Measurements from ENCODE around the gene LETM1. TPM values are rescaled to one million over a fixed set of nuclear protein-coding genes. Genes with fewer than 3 reads are reported as not detected.

Gene LETM1
- total RNA-seq, 2 donors from 2014 or later, result 32.1 to 34.5 TPM

GRCh38 chr4:1873291-1873690, 17.3 kb upstream of the LETM1 start:
- no peak for DNase-seq (ENCODE audit: low spot score)
- Histone ChIP-seq H3K4me3 (no peak overlapping the region), H3K4me1 (peaks cover 0 to 15% of the 10 kb centered on the region in 2 donors), H3K36me3 (no peaks in the 10 kb centered on the region), H3K27ac (no peak overlapping the region), H3K27me3 (no peaks in the 10 kb centered on the region), H3K9me3 (no peaks in the 10 kb centered on the region)
- TF ChIP-seq, protein P1, sequence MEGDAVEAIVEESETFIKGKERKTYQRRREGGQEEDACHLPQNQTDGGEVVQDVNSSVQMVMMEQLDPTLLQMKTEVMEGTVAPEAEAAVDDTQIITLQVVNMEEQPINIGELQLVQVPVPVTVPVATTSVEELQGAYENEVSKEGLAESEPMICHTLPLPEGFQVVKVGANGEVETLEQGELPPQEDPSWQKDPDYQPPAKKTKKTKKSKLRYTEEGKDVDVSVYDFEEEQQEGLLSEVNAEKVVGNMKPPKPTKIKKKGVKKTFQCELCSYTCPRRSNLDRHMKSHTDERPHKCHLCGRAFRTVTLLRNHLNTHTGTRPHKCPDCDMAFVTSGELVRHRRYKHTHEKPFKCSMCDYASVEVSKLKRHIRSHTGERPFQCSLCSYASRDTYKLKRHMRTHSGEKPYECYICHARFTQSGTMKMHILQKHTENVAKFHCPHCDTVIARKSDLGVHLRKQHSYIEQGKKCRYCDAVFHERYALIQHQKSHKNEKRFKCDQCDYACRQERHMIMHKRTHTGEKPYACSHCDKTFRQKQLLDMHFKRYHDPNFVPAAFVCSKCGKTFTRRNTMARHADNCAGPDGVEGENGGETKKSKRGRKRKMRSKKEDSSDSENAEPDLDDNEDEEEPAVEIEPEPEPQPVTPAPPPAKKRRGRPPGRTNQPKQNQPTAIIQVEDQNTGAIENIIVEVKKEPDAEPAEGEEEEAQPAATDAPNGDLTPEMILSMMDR (IDR thresholded peaks at IDR 0.05), result no peak

DNA sequence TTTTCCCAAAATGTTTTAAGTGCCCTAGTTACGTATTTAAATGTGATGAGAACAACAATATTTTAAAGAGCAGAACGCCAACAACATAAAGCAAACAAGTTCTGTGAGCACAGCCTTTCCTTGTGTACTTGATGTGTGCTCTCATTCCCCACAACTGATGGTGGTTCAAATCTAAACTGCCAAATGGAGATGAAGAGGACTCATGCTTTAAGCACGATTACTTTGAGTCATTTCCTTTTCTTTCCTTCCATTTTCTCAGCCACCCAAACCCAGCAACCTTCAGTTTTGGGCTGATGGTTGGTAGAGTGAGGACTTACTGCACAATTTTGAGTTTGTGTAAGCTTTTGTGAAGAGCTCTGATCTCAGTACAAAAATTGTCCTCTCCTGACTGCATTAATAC, 16.9 kb upstream of the LETM1 start:
- TF ChIP-seq, protein P1 (IDR thresholded peaks at IDR 0.05), result no peak
- no peaks in the 10 kb centered on the region for H3K9me3 ChIP-seq
- no peak for DNase-seq (ENCODE audit: low spot score)
- peak overlapping the region in 1 of 2 donors; percentile 90 for H3K4me3 ChIP-seq
- no peaks in the 10 kb centered on the region for H3K36me3 ChIP-seq
- H3K4me1 ChIP-seq, result peaks cover 0 to 15% of the 10 kb centered on the region in 2 donors
- H3K27me3 ChIP-seq, result no peaks in the 10 kb centered on the region
- peak overlapping the region; percentile 11 to 91 for H3K27ac ChIP-seq

- H3K36me3 ChIP-seq, result no peaks in the 10 kb centered on the region
- H3K9me3 ChIP-seq, result no peaks in the 10 kb centered on the region
- peak overlapping the region; percentile 90 to 98 for H3K4me3 ChIP-seq
- TF ChIP-seq, protein P1 (IDR thresholded peaks at IDR 0.05), result no peak
- DNase-seq (ENCODE audit: low spot score), result no peak
- no peaks in the 10 kb centered on the region for H3K27me3 ChIP-seq
- H3K27ac ChIP-seq, result peak overlapping the region; percentile 91 to 92
- H3K4me1 ChIP-seq, result peaks cover 0 to 15% of the 10 kb centered on the region in 2 donors
Measured at GRCh38 chr4:1871471-1872021, 15.6 kb upstream of the LETM1 start.

DNA sequence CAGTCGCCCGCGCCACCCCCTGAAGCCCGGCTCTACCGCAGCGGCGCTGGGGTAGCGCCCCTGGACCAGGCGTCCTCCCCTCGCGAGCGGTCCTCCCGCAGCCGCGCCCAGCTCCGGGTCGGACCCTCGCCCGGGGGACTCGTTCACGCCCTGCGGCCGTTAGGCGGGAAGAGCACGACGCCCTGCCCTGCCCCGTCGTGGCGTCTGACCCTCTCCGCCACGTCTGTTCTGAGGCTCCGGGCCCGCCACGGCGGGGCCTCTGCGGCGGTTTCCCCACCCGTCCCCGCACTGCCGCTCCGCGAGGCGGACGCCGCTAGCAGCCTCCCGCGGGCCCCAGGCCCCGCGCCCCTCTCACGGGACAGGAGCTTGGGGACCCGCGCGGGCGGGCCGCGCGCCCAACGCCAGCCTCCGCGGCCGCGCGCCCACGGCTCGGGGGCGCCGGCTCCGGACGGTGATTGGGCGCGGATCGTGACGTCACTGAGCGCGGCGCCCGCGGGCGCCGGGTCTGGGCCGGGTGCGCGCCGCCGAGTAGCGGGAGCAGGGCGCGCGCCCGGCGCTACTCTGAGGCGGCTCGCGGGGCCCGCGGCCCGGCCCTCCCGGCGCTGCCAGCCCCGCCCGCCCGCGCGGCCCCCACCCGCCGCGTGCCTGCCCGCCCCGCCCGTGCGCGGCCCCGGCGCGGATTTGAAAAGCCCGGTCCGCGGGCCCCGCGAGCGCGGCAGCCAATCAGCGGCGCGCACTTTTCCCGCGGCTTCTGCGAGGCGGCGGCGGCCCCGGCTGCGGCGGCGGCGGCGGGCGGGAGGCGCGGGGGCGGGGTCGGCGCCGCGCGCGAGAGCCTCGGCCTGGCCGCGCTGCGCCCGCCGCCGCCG, 14.9 kb upstream of the LETM1 start, which contains the start of gene NSD2:
Gene NSD2, plus strand, starts transcription at position 816 of the 866 bp plus-strand sequence. CDS start 29,262 bp downstream, outside the sequence.
- peak within 1 kb of the TSS; percentile 98 to 99 for H3K27ac ChIP-seq
- peak; percentile 84 for DNase-seq (ENCODE audit: low spot score)
- TF ChIP-seq, protein P1 (IDR thresholded peaks at IDR 0.05), result no peak

GRCh38 chr4:1870328-1870577, 14.3 kb upstream of the LETM1 start:
- no peaks in the 10 kb centered on the region for H3K27me3 ChIP-seq
- TF ChIP-seq, protein P1 (IDR thresholded peaks at IDR 0.05), result no peak
- no peaks in the 10 kb centered on the region for H3K9me3 ChIP-seq
- H3K4me1 ChIP-seq, result peaks cover 0 to 15% of the 10 kb centered on the region in 2 donors
- peak; percentile 86 for DNase-seq (ENCODE audit: low spot score)
- peak overlapping the region; percentile 65 to 84 for H3K4me3 ChIP-seq
- H3K36me3 ChIP-seq, result no peaks in the 10 kb centered on the region
- peak overlapping the region; percentile 98 to 99 for H3K27ac ChIP-seq

More for the DNA sequence above, 14.9 kb upstream of the LETM1 start, which contains the start of gene NSD2:
- no peaks in the 10 kb centered on the region for H3K9me3 ChIP-seq
- no peaks in the 10 kb centered on the region for H3K36me3 ChIP-seq
- H3K27me3 ChIP-seq, result no peaks in the 10 kb centered on the region
- H3K4me1 ChIP-seq, result peaks cover 0 to 15% of the 10 kb centered on the region in 2 donors
- peak within 1 kb of the TSS; percentile 90 to 98 for H3K4me3 ChIP-seq

Measured in right atrium auricular region (tissue), 2 donors.